Gastrocnemius medialis (tissue), 4 donors: ENCODE data around the gene STRADA.

Experiments
- POLR2A ChIP-seq, 2 donors: fragments of 450-650 bp; IDR thresholded peaks; one replicate each; pipeline ENCODE4 v1.6.1; 2017; ENCODE audit warnings: antibody characterized with exemption in 2 of 2, mild to moderate bottlenecking in 2 of 2, moderate library complexity in 2 of 2
- TF ChIP-seq, protein P1 (sequence below), 5 experiments: fragments of 450-650 bp in 3 of 5; fragments of 200-600 bp in 2 of 5; sonication (generic) in 2 of 5; IDR thresholded peaks in 4 of 5; conservative IDR thresholded peaks in 1 of 5; 1 replicate in 4 of 5; 2 replicates in 1 of 5; pipeline ENCODE4 v1.5.1; 2016 to 2019; ENCODE audit warnings: antibody characterized with exemption in 5 of 5, mild to moderate bottlenecking in 3 of 5, moderate library complexity in 3 of 5

DNA sequence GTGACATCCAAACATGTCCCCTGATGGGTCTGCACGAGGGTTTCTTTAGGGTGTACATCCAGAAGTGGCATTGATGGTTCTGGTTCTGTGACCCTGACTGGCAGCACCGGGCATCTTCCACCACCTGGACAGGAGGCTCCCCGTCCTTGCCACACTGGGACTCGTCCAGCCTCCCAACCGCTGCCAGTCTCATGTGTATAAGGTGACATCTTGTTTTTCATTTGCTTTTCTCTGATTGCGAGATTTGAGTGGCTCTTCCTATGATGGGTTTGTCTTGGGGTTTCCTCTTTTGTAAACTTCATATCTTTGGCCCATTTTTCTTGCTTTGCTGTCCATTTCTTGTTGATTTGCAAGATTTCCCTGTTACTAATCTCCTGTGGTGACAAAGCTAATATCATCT is 32.5 kb downstream of the STRADA start:
- no peak for TF ChIP-seq POLR2A (IDR thresholded peaks at IDR 0.05)
- TF ChIP-seq, protein P1, sequence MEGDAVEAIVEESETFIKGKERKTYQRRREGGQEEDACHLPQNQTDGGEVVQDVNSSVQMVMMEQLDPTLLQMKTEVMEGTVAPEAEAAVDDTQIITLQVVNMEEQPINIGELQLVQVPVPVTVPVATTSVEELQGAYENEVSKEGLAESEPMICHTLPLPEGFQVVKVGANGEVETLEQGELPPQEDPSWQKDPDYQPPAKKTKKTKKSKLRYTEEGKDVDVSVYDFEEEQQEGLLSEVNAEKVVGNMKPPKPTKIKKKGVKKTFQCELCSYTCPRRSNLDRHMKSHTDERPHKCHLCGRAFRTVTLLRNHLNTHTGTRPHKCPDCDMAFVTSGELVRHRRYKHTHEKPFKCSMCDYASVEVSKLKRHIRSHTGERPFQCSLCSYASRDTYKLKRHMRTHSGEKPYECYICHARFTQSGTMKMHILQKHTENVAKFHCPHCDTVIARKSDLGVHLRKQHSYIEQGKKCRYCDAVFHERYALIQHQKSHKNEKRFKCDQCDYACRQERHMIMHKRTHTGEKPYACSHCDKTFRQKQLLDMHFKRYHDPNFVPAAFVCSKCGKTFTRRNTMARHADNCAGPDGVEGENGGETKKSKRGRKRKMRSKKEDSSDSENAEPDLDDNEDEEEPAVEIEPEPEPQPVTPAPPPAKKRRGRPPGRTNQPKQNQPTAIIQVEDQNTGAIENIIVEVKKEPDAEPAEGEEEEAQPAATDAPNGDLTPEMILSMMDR (IDR thresholded peaks at IDR 0.05 in 4 of 5, conservative IDR thresholded peaks at IDR 0.05 in 1 of 5), result no peak
